ENCODE results near the gene TCEANC2.
"Not testable (repeated sequence)": the region's sequence is repeated elsewhere in the genome, so short reads cannot be mapped to it uniquely, and the experiment has no call there.

The TCEANC2 gene

GRCh38 chr1:54052934-54053744 is at the start of gene TCEANC2, which contains the start of gene TMEM59:
TCEANC2 (plus strand) TSS chr1:54053608; CDS start chr1:54054423, 815 bp downstream.
TMEM59 (minus strand) TSS chr1:54053204; CDS start chr1:54053188, 16 bp downstream.
- DNase-seq (ENCODE audit: low read depth in 2 of 2) = peak; percentile 92 to 96

- DNase-seq (ENCODE audit: low read depth in 2 of 2) = not testable (repeated sequence)
Measured at GRCh38 chr1:54003750-54004480, 49.5 kb upstream of the TCEANC2 start.

- DNase-seq (ENCODE audit: low read depth in 2 of 2) = no peak
Measured at GRCh38 chr1:54004481-54005049, 48.8 kb upstream of the TCEANC2 start.

- DNase-seq (ENCODE audit: low read depth in 2 of 2) = no peak
Measured at GRCh38 chr1:54006508-54006907, 46.9 kb upstream of the TCEANC2 start.

- no peak for DNase-seq (ENCODE audit: low read depth in 2 of 2)
Measured at GRCh38 chr1:54007613-54008012, 45.8 kb upstream of the TCEANC2 start.

- no peak for DNase-seq (ENCODE audit: low read depth in 2 of 2)
Measured at GRCh38 chr1:54008876-54009275, 44.5 kb upstream of the TCEANC2 start.

- no peak for DNase-seq (ENCODE audit: low read depth in 2 of 2)
Measured at GRCh38 chr1:54009406-54009805, 44.0 kb upstream of the TCEANC2 start.

- DNase-seq (ENCODE audit: low read depth in 2 of 2) = no peak
Measured at GRCh38 chr1:54010415-54011117, 42.8 kb upstream of the TCEANC2 start.

- no peak for DNase-seq (ENCODE audit: low read depth in 2 of 2)
Measured at GRCh38 chr1:54011316-54012007, 41.9 kb upstream of the TCEANC2 start.

GRCh38 chr1:54012008-54012325 is 41.4 kb upstream of the TCEANC2 start:
- DNase-seq (ENCODE audit: low read depth in 2 of 2) = no peak

GRCh38 chr1:54012863-54013262 is 40.5 kb upstream of the TCEANC2 start:
- DNase-seq (ENCODE audit: low read depth in 2 of 2) = no peak

GRCh38 chr1:54013393-54014008 is 39.9 kb upstream of the TCEANC2 start:
- no peak for DNase-seq (ENCODE audit: low read depth in 2 of 2)

GRCh38 chr1:54014009-54014629 is 39.3 kb upstream of the TCEANC2 start:
- DNase-seq (ENCODE audit: low read depth in 2 of 2) = no peak

GRCh38 chr1:54016343-54017282 is 36.8 kb upstream of the TCEANC2 start:
- DNase-seq (ENCODE audit: low read depth in 2 of 2) = no peak

GRCh38 chr1:54017979-54018378 is 35.4 kb upstream of the TCEANC2 start, which contains the start of gene LDLRAD1:
LDLRAD1 (minus strand) TSS chr1:54018186; CDS start chr1:54018112, 74 bp downstream.
- no peak for DNase-seq (ENCODE audit: low read depth in 2 of 2)

GRCh38 chr1:54018635-54019034 is 34.8 kb upstream of the TCEANC2 start:
- DNase-seq (ENCODE audit: low read depth in 2 of 2) = no peak

GRCh38 chr1:54019562-54020176 is 33.7 kb upstream of the TCEANC2 start:
- not testable (repeated sequence) for DNase-seq (ENCODE audit: low read depth in 2 of 2)

- no peak for DNase-seq (ENCODE audit: low read depth in 2 of 2)
Measured at GRCh38 chr1:54024358-54024757, 29.1 kb upstream of the TCEANC2 start.

GRCh38 chr1:54024811-54025210 is 28.6 kb upstream of the TCEANC2 start:
- DNase-seq (ENCODE audit: low read depth in 2 of 2) = not testable (repeated sequence)

All from activated CD8-positive, alpha-beta memory T cell treated with anti-CD3 and anti-CD28 coated beads for 4 hours (primary cell).